Fibroblast of lung (primary cell): ENCODE data around the gene ANO1.

ENCODE experiments used
- CTCF ChIP-seq, 2 donors: IDR thresholded peaks in 1 of 2; conservative IDR thresholded peaks in 1 of 2; 1 replicate in 1 of 2; 2 replicates in 1 of 2; pipeline ENCODE4 v1.5.1; 2011 to 2012; ENCODE audit warnings: low read length in 2 of 2, control low read depth in 1 of 2, inconsistent platforms in 1 of 2, low read depth in 1 of 2, mild to moderate bottlenecking in 1 of 2
- EZH2 ChIP-seq: IDR thresholded peaks from 2 replicates; pipeline ENCODE4 v1.5.1; 2012; ENCODE audit warnings: low read length, control low read depth, mild to moderate bottlenecking; ENCODE audit errors: missing control alignments

GRCh38 chr11:70031631-70032469, 46.3 kb upstream of the ANO1 start:
- no peak for TF ChIP-seq EZH2
- TF ChIP-seq CTCF (conservative IDR thresholded peaks at IDR 0.05 in 1 of 2, IDR thresholded peaks at IDR 0.05 in 1 of 2; ENCODE audit: low read depth in 1 of 2, low read length in 2 of 2), result no peak
